ENCODE measurements around the gene KRT13. TPM values are rescaled to one million over a fixed set of nuclear protein-coding genes. Genes with fewer than 3 reads are reported as not detected.

Gene KRT13
- total RNA-seq, 1 experiment from 2014 or later: 1.4 TPM

DNA sequence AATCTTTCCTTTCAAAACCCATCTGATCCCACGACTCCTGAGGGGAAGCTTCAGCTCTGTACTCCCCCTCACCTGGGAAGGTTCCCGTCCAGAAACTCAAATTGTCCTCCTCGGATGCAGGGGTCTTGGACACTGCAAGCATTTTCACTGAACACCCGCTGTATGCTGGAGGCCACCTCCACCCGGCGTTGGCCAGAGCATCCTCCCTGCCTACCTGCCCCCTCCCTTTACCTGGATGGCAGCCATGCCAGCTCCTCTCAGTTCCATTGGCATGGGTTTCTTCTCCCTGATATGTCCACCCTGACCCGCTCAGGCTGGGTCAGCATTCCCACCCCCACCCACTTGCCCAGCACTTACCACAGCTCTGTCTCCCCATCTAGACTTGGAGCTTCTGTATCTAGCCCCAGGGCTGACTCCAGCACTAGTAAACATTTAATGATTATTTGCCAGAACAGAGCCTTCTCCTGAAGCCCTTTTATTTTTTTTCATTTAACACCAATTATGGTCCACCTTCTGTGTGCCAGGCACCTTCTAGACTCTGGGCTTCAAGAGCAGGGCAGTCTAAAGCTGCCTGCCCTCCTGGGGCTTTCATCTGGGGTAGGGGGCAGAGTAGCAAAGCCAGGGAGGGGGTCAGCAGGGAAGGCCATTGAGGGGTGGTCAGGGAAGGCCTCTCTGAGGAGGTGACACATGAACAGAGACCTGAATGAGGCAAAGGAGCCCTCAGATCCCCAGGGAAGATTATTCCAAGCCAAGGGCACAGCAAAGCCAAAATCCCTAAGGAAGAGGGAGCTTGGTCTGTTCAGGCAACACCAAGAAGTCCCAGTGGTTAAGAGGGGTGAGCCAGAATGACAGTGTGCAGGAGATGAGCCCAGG is 31.6 kb upstream of the KRT13 start:
- H3K4me1 ChIP-seq (ENCODE audit: insufficient read depth, low read length): peaks cover 67% of the 10 kb centered on the region
- no peaks in the 10 kb centered on the region for H3K36me3 ChIP-seq (ENCODE audit: low read depth, low read length)
- H3K9me3 ChIP-seq (ENCODE audit: low read length): no peaks in the 10 kb centered on the region
- peak overlapping the region; percentile 54; the same call in 1 of the 2 replicates for H3K4me2 ChIP-seq (ENCODE audit: low read length)
- DNase-seq (no peak), ATAC-seq (no peak)
- H3K79me2 ChIP-seq (ENCODE audit: low read length): 0 out of 2 replicates have a peak, but pooled peaks cover 5% of the 10 kb centered on the region
- intact Hi-C loops (cut with micrococcal nuclease): no loop called here
- H3F3A ChIP-seq (ENCODE audit: low read length, unreplicated experiment): no peaks in the 10 kb centered on the region
- no peak overlapping the region; the same call in 1 of the 2 replicates for H3K9ac ChIP-seq (ENCODE audit: low read length)
- no peak for TF ChIP-seq EZH2phosphoT487 (IDR thresholded peaks at IDR 0.05; ENCODE audit: borderline replicate concordance, low read length)
- no peak for TF ChIP-seq CTCF (conservative IDR thresholded peaks at IDR 0.05; ENCODE audit: low read depth, low read length)
- no peak for TF ChIP-seq EZH2 (IDR thresholded peaks at IDR 0.05; ENCODE audit: low read length, unreplicated experiment)
- no peaks in the 10 kb centered on the region for H4K20me1 ChIP-seq (ENCODE audit: low read length)
- H3K4me3 ChIP-seq (ENCODE audit: low read length): no peak overlapping the region
- no TSS peak for BruUV-seq (replicated peaks)
- 0 out of 2 replicates have a peak overlapping the region, but pooled peaks have one; percentile 41 for H3K27ac ChIP-seq (ENCODE audit: low read length)
- no peaks in the 10 kb centered on the region for H3K27me3 ChIP-seq (ENCODE audit: low read length)
- ChIA-PET CTCF (interaction anchor here (1.2 kb wide), 1 partner anchor 12 kb away, joined by 4 read pairs; no protein-coding TSS in a partner anchor), POLR2A (ENCODE audit: unreplicated experiment) (no interaction called here)
- no peaks in the 10 kb centered on the region for H3K9me2 ChIP-seq (replicated peaks; ENCODE audit: low read length)
- no peak overlapping the region for H2AFZ ChIP-seq (ENCODE audit: low read length)

DNA sequence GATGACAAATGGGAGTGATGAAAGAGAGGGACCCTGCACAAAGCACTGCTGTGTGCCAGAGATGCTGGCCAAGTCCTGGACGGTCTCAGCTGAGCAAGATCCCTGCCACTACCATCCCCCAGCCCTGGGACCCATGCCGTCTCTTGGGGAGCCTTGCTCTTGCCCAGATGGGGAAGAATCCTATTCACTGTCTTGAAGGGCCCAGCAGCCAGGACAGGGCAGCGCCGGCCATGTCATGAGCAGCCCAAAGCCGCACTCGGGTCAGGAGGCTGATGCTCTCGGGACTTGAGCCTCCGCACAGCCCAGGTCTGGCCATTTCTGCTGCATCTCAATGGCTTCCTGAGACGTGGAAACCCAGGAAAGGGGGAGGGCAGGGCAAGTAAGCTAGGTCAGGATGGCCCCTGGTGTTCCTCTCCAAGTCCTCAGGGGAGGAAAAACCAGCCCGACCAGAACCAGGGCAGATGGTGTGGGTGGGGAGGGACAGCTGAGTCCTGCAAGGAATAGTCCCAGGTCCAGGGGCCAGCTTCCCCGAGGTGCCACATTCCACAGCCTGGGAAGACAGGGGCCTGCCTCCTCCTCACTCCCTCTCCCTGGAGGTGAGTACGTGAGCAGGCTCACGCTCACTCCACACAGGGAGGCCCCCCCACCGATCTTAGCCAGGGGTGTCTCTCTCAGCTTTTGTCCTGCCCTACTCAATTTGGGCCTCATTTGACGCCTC is 30.5 kb upstream of the KRT13 start:
- Histone ChIP-seq H3K36me3 (ENCODE audit: low read depth, low read length) (no peaks in the 10 kb centered on the region), H4K20me1 (ENCODE audit: low read length) (no peaks in the 10 kb centered on the region), H3K79me2 (ENCODE audit: low read length) (0 out of 2 replicates have a peak, but pooled peaks cover 5% of the 10 kb centered on the region), H3K4me1 (ENCODE audit: insufficient read depth, low read length) (peaks cover 60% of the 10 kb centered on the region), H3K9me2 (replicated peaks; ENCODE audit: low read length) (no peaks in the 10 kb centered on the region), H3K9me3 (ENCODE audit: low read length) (no peaks in the 10 kb centered on the region), H3K27me3 (ENCODE audit: low read length) (no peaks in the 10 kb centered on the region), H3F3A (ENCODE audit: low read length, unreplicated experiment) (no peaks in the 10 kb centered on the region), H2AFZ (ENCODE audit: low read length) (0 out of 2 replicates have a peak overlapping the region, but pooled peaks have one; percentile 22), H3K4me3 (ENCODE audit: low read length) (no peak overlapping the region), H3K4me2 (ENCODE audit: low read length) (peak overlapping the region; percentile 54), H3K27ac (ENCODE audit: low read length) (peak overlapping the region; percentile 51), H3K9ac (ENCODE audit: low read length) (no peak overlapping the region; the same call in 1 of the 2 replicates)
- CTCF ChIA-PET: interaction anchor here (0.5 to 1.2 kb wide), 2 partner anchors 13 to 14 kb away, joined by 4 read pairs; no protein-coding TSS in a partner anchor
- BruUV-seq (replicated peaks): no TSS peak
- peak; percentile 72 for DNase-seq
- POLR2A ChIA-PET (ENCODE audit: unreplicated experiment): no interaction called here
- intact Hi-C loops (cut with micrococcal nuclease): no loop called here
- TF ChIP-seq EZH2 (IDR thresholded peaks at IDR 0.05; ENCODE audit: low read length, unreplicated experiment) (no peak), CTCF (conservative IDR thresholded peaks at IDR 0.05; ENCODE audit: low read depth, low read length) (no peak), EZH2phosphoT487 (IDR thresholded peaks at IDR 0.05; ENCODE audit: borderline replicate concordance, low read length) (no peak)
- peak; percentile 19; the same call in 1 of the 2 replicates for ATAC-seq

All from PC-3 (cell line).